ENCODE results near the gene BTAF1.

DNA sequence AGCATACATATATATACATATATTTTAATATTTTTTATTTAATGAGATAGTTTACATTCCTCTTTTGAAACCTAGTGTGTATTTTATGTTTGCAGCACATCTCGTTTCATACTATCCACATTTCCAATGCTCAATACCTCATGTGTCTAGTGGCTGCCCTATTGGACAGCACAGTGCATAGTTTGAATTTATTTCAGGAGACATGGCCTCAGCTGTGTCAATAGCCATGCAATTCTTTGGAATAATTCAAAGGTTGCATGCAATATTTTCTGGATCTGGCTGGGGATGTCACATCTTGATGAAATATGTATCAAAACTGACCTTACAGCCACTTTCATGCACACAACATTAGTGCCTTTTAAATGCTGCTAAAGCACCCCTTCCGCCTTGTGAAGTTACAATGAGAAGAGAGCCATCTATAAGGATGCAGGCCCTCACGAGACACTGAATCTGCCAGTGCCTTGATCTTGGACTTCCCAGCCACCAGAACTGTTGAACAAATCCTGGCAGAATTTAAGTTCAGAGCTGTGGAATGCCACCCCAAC, 27.3 kb upstream of the BTAF1 start:
- TF ChIP-seq, protein P1, sequence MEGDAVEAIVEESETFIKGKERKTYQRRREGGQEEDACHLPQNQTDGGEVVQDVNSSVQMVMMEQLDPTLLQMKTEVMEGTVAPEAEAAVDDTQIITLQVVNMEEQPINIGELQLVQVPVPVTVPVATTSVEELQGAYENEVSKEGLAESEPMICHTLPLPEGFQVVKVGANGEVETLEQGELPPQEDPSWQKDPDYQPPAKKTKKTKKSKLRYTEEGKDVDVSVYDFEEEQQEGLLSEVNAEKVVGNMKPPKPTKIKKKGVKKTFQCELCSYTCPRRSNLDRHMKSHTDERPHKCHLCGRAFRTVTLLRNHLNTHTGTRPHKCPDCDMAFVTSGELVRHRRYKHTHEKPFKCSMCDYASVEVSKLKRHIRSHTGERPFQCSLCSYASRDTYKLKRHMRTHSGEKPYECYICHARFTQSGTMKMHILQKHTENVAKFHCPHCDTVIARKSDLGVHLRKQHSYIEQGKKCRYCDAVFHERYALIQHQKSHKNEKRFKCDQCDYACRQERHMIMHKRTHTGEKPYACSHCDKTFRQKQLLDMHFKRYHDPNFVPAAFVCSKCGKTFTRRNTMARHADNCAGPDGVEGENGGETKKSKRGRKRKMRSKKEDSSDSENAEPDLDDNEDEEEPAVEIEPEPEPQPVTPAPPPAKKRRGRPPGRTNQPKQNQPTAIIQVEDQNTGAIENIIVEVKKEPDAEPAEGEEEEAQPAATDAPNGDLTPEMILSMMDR (IDR thresholded peaks at IDR 0.05; ENCODE audit: poor library complexity), result no peak
- TF ChIP-seq EZH2 (IDR thresholded peaks at IDR 0.05; ENCODE audit: borderline replicate concordance) (no peak), EZH2phosphoT487 (IDR thresholded peaks at IDR 0.05; ENCODE audit: low read depth, severe bottlenecking, unreplicated experiment) (no peak)

Data from hepatocyte (in vitro differentiated cells).